T follicular helper cell (primary cell): ENCODE measurements around the gene SAMSN1.
"Not testable (repeated sequence)": the region's sequence is repeated elsewhere in the genome, so short reads cannot be mapped to it uniquely, and the experiment has no call there.

ENCODE experiments used
- DNase-seq: peaks from one replicate; pipeline ENCODE4 v3.0.0-alpha.2; 2020; ENCODE audit warnings: low read depth

The SAMSN1 gene

DNA sequence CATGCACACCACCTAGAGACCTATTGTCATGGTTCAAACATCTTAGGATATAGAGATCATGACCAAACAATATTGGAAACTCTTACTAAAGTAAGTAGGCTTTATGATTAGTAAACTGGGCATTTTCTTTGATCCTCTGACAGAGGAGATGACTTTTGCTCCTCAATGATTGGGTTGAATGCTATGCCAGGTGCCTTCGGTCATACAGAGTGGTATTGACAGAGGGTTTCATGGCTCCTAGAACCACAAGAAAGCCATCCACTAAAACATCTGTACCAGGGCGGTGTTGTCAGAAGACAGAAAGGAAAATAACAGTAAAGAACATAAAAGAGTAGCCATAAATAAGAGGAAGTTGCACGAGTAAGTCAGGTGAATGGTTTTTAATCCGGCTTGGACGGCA, 20.8 kb upstream of the SAMSN1 start:
- DNase-seq: no peak

GRCh38 chr21:14562959-14563358, 16.8 kb upstream of the SAMSN1 start:
- DNase-seq: no peak

DNA sequence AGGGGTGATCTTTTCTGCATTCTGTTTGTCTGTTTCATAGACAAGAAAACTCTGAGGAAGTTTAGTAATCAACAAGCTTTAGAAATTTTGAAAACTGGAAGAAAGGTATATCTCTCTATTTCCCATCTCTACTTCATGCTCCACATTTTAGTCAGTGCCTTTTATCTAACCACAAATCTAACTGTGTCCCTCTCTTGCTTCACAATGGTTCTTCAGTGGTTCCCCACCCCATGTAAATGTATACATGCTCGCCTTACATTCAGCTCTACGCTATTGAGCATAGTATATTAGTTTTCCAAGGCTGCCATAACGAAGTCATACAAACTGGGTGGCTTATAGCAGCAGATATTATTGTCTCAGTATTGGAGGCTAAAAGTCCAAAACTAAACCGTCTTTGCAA, 14.4 kb upstream of the SAMSN1 start:
- no peak for DNase-seq

GRCh38 chr21:14560139-14560538, 14.0 kb upstream of the SAMSN1 start:
- no peak for DNase-seq

GRCh38 chr21:14559102-14559501, 13.0 kb upstream of the SAMSN1 start:
- no peak for DNase-seq

DNA sequence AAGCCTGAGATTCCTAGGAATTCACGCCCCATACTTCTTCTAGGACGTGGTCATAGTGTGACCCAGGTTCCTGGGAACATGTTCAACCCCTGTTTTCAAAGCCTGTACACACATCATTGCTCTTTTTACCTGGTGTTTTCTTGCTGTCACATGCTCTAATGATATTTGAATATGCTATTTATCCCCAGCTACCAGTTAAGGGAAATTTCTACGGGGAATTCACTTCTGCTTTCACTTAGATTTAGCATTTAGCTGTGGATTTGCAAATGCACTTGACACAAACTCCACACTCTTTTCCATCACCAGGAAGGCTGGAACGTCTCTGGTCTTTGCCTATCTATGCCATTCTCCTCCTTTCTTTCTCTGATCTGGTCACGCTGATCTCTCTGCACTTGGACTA, 11.3 kb upstream of the SAMSN1 start:
- no peak for DNase-seq

- no peak for DNase-seq
These were observed 8.8 kb upstream of the SAMSN1 start for GRCh38 chr21:14554948-14555347.

GRCh38 chr21:14553422-14553821, 7.3 kb upstream of the SAMSN1 start:
- DNase-seq: no peak

GRCh38 chr21:14551741-14552140, 5.6 kb upstream of the SAMSN1 start:
- DNase-seq: no peak

- no peak for DNase-seq
These were observed 4.0 kb upstream of the SAMSN1 start for GRCh38 chr21:14550135-14550534.

DNA sequence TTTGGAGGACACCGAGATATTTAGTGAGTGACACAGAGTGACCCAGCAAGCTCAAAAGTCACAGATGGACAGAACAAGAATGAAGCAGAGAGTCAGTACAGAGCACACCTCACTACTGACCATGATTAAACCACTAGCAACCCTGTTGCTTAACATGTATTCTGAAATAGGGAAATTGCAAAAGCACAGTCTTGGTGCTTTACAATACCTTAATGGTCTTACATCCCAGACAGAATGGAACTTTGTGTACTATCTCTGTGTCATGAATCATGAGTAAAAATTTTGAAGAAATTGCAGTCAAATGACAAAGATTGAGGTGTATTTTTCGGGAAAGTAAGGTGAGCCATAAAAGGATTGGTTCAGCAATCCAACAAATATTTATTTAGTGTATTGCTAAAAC, 2.7 kb upstream of the SAMSN1 start:
- no peak for DNase-seq

GRCh38 chr21:14547834-14548513, 1.9 kb upstream of the SAMSN1 start:
- DNase-seq: no peak

GRCh38 chr21:14546719-14547118, 604 bp upstream of the SAMSN1 start:
- DNase-seq: not testable (repeated sequence)

DNA sequence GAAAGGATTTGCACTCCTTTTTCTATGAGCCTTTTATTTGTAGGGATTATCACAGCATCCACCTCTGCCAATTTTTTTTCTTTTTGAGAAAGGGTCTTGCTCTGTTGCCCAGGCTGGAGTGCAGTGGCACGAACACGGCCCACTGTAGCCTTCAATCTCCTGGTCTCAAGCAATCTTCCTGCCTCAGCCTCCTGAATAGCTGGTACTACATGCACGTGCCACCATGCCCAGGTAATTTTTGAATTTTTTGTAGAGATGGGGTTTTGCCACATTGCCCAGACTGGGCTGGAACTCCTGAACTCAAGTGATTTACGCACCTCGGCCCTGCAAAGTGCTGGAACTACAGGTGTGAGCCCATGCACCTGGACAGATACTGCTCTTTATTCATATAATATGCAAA, 2.1 kb downstream of the SAMSN1 start:
- no peak for DNase-seq

GRCh38 chr21:14542638-14543037, 3.5 kb downstream of the SAMSN1 start:
- no peak for DNase-seq

- DNase-seq: no peak
These were observed 4.1 kb downstream of the SAMSN1 start for GRCh38 chr21:14541841-14542490.

DNA sequence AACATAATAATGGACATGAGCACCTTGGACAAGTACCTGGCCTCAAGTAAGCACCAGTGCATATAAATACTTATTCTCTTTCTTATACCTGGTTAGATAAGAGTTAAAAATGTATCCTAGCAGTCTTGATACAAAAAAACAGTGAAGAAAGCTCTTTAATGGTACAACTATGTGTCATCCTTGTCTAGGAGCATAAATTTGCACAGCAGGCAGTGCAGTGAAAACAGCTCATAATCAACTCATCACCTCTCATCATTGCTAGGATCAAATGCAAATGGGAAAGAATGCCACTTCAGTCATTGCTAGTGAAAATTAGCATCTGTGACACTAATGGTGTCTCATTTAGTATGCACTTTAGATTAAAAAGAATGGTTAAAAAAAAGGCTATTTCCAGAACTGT, 7.6 kb downstream of the SAMSN1 start:
- no peak for DNase-seq

DNA sequence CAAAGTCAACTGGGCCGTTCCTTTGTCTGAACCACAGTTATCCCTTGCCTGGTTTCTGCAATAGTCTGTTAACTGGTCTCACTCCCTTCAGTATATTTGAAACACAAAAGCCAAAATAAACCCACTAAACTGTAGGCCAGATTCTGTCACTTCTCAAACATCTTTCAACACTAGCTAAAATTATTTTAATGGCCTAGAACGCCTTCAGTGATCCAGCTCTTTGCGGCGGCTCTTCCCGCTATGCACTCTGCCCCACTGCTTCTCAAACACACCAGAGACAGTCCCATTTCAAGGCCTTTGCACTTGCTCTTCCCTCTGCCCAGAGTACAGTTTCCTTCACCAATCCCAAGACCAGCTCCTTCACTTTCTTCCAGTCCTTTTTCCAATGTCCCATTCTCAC, 9.2 kb downstream of the SAMSN1 start:
- no peak for DNase-seq

DNA sequence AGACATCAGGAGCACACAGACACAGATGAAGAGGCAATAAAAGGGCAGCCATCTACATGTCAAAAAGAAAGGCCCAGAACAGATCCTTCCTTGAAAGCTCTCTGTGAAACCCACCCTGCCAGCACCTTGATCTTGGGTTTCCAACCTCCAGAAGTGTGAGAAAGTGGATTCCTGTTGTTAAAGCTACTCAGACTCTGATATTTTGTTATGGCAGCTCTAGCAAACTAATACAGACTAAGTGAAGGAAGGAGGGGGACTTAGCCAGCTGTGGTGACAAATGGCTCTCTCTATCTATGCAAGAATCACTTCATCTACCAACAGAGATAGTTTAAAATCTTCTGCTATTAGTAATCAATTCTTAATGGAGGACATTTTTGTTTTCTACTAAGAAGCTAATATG, 10.4 kb downstream of the SAMSN1 start:
- DNase-seq: no peak

DNA sequence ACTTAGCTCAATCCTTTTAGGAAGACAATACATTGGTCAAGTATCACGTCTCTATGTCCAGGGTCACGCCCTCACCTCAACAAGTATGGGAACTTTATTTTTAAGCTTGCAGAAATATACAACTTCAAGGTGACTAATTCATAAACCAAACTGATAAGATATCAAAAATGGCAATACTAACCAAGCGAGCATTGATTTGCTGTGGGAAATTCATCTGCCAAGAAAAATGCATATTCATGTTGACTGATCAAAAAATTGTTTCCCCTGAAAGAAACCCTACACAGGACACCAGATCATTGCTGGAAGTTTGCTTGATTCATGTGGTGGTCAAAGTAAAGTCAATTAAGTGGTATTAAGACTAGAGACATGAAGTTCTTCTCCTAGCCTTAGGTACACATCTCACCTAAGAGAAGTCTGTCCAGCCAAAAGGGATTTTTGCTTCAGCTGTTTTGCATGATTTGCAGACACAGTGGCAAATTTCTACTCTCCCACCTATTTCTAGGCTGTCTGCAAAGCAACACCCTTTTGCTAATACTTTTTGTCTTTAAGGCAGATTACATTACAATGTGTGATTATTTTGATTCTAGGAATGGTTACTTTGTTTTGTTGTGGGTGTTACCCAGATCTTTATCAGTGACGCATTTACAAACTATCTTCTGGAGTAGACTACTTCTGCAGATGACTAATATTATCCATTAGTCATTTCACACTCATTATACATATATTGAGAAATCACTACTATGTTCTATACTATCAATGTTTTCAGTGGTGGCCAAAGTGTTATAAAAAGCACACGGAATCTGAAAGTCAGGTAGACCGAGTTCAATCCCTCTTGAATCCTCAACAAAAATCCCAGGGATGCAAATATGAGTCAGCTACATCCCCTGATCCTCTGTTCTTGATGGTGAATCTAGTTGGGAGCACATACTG, 12.4 kb downstream of the SAMSN1 start:
- peak; percentile 19 for DNase-seq

DNA sequence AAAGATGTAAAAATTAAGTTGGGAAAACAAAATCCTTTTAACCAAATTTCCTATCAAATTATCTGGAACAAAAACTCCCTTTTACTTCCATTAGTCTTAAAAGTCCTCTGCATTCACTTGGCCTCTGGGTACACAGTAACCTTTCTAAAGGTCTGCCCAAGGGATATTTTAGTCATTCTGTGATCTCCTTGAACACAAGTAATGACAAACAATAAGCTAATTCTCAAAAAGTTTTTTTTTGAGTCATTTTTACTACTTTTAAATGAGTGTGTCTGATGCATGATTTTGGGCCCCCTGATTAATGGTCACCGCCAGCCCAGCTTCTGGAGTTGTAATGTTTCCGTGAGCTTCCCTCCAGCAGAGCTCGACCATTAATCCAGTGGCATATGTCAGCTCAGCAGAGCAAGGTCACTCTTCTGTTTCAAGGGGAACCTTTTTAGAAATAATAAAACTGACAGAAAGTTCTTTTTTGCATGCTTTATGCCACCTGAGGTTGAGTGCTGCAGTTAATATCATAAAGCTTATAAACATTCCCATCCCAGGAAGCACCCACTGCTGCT, 14.3 kb downstream of the SAMSN1 start:
- no peak for DNase-seq

DNA sequence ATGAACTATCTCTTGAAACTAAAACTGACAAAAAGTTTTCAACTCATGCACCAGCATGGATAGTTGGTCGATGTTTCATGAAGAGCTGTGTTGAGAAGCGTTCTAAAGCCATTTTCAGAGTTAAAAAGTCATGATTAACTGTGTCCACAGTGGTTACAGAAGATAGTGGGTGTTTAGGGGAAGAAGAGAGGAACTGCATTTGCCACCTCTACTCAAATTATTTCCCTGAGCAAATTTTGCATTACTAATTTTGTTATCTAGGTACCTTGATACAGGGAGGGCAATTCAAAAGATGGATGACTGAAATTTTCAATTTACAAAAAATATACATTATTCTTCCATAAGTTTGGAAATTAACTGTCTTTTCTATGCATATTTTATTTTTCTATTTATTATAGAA, 15.5 kb downstream of the SAMSN1 start:
- no peak for DNase-seq

- DNase-seq: no peak
These were observed 17.3 kb downstream of the SAMSN1 start for GRCh38 chr21:14528815-14529214.
